HG03439 (cell line): ENCODE measurements around the gene ZNF79.

ENCODE experiments used
- ATAC-seq: cut with Tn5 transposase; IDR thresholded peaks from one replicate; pipeline ENCODE4 v1.9.1; 2021; ENCODE audit warnings: mild to moderate bottlenecking, moderate library complexity; ENCODE audit not compliant: unreplicated experiment

The ZNF79 gene

GRCh38 chr9:127397646-127398274 is 26.4 kb upstream of the ZNF79 start:
- ATAC-seq, result peak; percentile 0

GRCh38 chr9:127398275-127398647 is 25.9 kb upstream of the ZNF79 start:
- no peak for ATAC-seq

GRCh38 chr9:127398715-127399400 is 25.3 kb upstream of the ZNF79 start:
- ATAC-seq, result no peak

- no peak for ATAC-seq
Observed at GRCh38 chr9:127399736-127400269, 24.4 kb upstream of the ZNF79 start.

- ATAC-seq, result no peak
Observed at GRCh38 chr9:127402401-127403090, 21.6 kb upstream of the ZNF79 start.

- no peak for ATAC-seq
Observed at GRCh38 chr9:127403507-127404192, 20.5 kb upstream of the ZNF79 start.

GRCh38 chr9:127404631-127405030 is 19.6 kb upstream of the ZNF79 start:
- ATAC-seq, result no peak

- no peak for ATAC-seq
Observed at GRCh38 chr9:127405344-127406125, 18.6 kb upstream of the ZNF79 start.

GRCh38 chr9:127406799-127407491 is 17.2 kb upstream of the ZNF79 start:
- no peak for ATAC-seq

GRCh38 chr9:127407492-127407843 is 16.7 kb upstream of the ZNF79 start:
- no peak for ATAC-seq

- ATAC-seq, result no peak
Observed at GRCh38 chr9:127411122-127411521, 13.1 kb upstream of the ZNF79 start.

- ATAC-seq, result no peak
Observed at GRCh38 chr9:127415141-127415540, 9.0 kb upstream of the ZNF79 start.

GRCh38 chr9:127415657-127416056 is 8.5 kb upstream of the ZNF79 start:
- ATAC-seq, result no peak

- no peak for ATAC-seq
Observed at GRCh38 chr9:127417131-127418036, 6.8 kb upstream of the ZNF79 start.

GRCh38 chr9:127418037-127418471 is 6.1 kb upstream of the ZNF79 start:
- no peak for ATAC-seq

GRCh38 chr9:127419348-127419747 is 4.8 kb upstream of the ZNF79 start:
- no peak for ATAC-seq

- no peak for ATAC-seq
Observed at GRCh38 chr9:127421057-127421456, 3.1 kb upstream of the ZNF79 start.

GRCh38 chr9:127422133-127422782 is 1.9 kb upstream of the ZNF79 start:
- ATAC-seq, result no peak
